Fibroblast of peridontal ligament (primary cell): ENCODE data around the gene STN1.

ENCODE experiments used
- DNase-seq: peaks from one replicate; pipeline ENCODE4 v3.0.0-alpha.2; 2010; ENCODE audit errors: extremely low read depth

Gene STN1

DNA sequence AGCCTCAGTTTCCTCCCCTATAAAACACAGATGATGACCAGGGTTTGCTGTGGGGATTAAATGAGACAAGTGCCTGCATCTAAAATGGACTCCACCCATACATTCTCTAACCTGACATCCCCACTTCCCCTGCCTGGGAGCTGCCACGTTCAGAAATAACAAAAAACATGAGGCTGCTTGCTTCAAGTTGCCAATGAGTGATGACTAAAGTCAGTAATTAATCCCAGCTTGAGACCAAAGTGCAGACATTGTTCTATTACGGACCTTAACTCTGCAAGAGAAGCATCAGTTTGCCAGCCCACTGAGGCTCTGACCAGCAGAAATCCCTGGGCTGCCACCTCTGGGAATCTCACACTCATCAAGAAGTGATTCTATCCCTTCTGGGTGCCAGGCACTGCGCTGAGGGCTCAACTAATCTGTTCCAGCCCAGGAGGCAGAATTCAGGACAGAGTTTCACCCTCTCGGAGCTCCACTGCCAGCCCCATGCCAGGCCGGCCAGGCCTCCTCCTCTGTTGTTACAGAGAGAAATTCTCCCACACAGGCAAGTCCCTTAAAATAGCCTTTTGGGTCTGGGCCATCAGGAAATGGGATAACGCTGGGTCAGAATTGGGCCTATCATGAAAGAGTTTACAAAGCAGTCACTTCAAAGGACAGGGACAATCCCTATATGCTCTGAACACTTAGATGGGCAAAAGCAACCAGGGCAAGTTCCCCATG, 74.0 kb downstream of the STN1 start:
- DNase-seq: peak; percentile 96

DNA sequence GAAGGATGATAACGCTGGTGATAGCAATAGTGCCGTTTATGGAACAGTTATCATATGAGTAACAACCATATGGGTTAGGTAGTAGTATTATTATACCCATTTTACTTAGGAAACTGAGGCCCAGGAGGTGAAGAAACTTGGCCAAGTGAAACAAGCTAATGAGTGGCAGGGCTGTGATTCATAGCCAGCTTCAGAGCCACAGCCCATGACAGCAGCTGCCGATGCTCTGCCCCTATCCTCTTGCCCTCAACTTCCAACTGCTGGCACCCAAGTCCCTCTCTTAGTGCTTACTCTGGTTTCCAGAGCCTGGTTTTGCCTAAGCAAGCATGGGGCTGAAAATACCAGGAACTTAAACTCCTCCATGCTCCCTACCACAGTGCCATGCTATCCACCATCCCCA, 74.9 kb downstream of the STN1 start:
- DNase-seq: no peak

- DNase-seq: no peak
Observed at GRCh38 chr10:103842605-103843004, 75.4 kb downstream of the STN1 start.

DNA sequence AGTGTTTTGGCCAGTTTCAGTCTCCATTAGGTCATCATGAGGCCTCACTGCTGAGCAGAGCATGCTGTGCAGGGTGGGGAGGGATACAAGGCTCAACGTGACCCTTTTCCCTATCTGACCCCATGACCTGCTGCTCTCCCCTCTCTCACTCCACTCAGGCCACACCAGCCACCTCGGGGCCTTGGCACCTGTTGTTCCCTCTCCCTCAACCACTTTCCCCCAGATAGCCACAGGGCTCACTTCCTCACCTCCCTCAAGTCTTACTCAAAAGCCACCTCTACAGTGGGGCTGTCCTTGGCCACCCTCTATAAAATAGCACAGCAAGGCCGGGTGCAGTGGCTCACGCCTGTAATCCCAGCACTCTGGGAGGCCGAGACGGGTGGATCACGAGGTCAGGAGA, 76.5 kb downstream of the STN1 start:
- no peak for DNase-seq

GRCh38 chr10:103840740-103841070, 77.3 kb downstream of the STN1 start:
- DNase-seq: no peak

DNA sequence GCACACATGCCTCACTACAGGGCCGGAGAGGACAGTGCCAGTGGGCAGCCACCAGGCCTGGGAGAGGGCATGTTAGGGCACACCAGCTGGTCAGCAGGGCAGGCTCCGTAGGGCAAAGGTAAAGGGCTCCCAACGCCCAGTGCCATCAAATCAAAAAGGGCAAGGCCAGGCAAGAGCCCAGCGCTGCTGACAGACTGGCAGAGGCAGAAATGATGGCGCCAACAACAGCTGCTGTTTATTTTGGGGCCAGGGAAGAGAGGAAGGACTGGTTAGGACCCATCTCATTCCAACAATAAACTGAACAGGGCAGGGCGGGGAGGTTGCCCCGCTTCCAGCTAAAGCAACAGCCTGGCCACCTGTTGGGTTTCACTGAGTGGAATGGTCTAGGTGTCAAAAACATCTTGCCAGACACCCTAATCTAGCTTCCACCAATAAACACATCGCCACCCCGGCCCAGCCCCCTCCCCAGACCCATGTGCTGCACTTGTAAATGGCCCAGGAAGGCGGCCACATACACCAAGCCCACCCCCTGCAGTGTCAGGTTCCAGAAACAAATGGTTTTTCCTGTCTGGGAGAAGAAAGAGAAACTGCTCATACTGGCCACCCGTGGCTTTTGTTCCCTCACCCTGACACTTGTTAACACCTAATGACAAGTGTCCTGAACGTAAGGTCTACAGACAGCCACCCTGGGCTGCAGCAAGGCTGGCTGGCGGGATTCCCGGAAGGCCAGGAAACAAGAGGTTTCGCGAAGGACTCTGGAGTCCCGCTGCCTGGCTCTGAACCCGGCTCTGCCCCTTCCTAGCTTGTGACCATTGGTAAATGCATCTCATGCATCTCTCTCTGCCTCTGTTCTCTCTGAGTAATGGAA, 77.9 kb downstream of the STN1 start:
- no peak for DNase-seq

- no peak for DNase-seq
Observed at GRCh38 chr10:103839519-103839871, 78.5 kb downstream of the STN1 start.

- DNase-seq: no peak
Observed at GRCh38 chr10:103838862-103839518, 79.0 kb downstream of the STN1 start.

DNA sequence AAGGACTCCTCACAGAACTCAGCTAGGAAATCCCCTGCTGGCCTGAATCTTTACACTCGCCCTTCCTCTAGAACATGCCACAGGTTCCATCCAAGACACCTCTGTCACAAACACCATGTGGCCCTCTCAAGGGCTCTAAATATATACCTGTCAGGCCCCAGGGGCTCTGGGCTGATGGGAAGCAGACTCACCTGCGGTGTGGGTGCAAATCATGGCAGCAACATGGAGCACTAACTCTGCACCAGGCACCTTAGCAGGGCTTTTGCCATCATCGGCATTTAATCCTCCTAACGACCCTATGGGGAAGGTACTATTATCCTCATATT, 80.0 kb downstream of the STN1 start:
- DNase-seq: no peak

DNA sequence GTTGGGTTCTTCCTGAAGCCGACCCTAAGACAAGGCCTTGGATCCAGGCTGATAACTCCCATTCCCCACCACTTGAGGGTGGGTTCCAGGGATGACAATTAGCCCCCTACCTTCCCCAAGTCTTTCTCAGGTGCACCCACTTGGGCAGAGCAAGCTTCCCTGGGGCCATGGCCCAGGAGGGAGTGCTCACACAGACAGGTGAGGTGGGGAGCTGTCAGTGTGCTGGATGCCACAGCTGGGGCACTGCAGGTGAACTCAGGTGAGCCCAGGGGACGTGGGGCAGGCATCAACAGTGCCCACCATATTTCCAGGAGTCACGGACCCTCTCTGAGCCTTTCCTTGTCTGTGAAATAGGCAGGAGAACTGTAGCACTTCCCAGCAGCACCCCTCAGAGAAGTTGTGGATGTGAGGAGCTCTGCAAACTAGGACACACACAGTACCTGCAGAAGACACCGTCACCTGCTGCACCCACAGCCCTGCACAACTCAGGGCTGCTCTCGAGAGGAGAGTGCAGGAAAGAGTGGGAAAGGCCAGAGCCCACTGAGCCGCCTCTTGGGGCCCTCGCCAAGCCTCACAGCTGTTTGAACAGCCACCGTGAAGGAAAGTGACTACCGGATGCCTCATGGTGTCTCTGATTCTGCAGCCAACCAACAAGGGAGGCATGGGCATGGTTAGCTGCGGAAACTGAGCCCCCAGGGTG, 80.5 kb downstream of the STN1 start:
- DNase-seq: no peak

DNA sequence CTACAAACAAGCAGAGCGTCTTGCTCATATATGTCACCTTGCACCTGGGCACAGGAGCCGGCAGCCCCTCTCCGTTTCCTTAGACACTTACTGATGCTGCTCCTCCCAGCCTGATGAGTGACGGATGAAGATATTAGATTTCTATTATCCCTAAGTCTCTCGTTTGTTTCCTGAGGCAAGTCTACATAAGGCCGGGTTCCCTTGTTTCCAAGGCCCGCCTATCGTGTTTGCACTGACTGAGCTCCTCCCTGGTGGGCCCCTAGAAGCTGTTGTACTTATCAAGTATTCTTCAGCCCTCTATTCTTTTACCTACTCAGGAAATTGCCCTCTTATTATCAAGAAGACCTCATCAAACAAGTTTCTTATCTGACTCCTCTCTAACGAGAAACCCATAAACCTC, 81.1 kb downstream of the STN1 start:
- DNase-seq: no peak

DNA sequence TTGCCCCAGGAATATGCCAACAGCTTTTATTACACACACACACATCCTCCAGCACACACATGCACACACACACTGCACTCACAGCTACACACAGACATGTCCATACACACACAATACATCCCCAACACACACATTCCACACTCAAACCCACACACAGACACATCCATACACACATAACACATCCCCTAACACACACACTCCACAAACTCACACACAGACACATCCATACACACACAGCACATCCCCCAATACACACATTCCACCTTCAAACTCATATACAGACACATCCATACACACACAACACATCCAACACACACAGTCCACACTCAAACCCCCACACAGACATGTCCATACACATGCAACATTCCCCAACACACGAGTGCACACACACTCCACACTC, 81.7 kb downstream of the STN1 start:
- no peak for DNase-seq

GRCh38 chr10:103835096-103836050, 82.6 kb downstream of the STN1 start:
- DNase-seq: peak; percentile 90

DNA sequence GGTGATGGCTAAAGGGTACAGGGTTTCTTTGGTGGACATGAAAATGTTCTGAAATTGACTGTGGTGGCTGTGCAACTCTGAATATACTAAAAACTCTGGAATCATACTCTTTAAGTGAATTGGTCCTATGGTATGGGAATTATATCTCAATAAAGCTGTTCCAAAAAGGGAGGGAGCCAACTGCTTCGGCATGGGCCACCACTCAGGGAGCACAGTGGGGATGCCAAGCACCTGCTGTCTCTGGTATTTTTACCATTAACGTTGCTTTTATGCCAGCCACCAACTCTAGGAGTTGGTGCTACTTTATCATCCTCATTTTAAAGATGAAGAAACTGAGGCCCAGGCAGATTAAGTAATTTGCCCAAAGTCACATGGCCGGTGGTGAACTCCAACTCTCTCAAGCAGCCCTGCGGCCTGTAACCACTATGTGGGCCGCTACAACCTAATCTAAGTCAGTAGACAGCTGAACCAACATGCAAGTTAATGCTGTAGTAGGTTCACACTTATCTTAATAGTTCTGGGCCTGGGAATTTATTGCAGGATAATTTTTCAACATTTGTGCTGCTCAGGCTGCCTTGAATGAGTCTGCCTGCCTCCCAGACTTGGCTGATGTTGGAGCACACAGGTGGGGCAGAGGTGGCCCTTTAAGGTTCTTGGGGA, 83.4 kb downstream of the STN1 start:
- no peak for DNase-seq

- DNase-seq: peak; percentile 36
Observed at GRCh38 chr10:103833731-103834365, 84.1 kb downstream of the STN1 start.

DNA sequence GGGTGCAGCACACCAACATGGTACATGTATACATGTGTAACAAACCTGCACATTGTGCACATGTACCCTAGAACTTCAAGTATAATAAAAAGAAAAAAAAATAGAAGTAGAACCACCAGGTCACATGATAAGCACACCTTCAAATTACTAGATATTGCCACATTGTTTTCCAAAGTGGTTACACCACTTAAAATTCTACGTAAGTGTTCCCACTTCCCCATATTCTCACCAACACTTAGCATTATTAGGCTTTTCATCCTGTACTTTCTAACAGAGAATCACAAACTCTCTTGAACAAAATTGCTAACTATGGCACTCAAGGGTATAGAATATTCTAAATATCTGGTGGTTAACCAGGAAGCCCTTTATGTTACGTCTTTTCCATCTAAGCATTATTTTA, 85.2 kb downstream of the STN1 start:
- DNase-seq: no peak
